H1 (cell line): ENCODE data around the gene SCRG1. TPM values are rescaled to one million over a fixed set of nuclear protein-coding genes. Genes with fewer than 3 reads are reported as not detected.

Source experiments
- ASH2L ChIP-seq: fragments of 200-600, 300-600 bp; sonication (generic); IDR thresholded peaks from one replicate; pipeline ENCODE4 v1.7.1; 2017; ENCODE audit warnings: low read length
- CEBPB ChIP-seq: IDR thresholded peaks from 2 replicates; pipeline ENCODE4 v1.6.1; 2012; ENCODE audit warnings: low read depth, low read length
- GTF2F1 ChIP-seq: IDR thresholded peaks from 2 replicates; pipeline ENCODE4 v1.6.1; 2012; ENCODE audit warnings: low read depth, low read length, improper control_type of control experiment, borderline replicate concordance
- JUN ChIP-seq: IDR thresholded peaks from 2 replicates; pipeline ENCODE4 v1.6.1; 2011; ENCODE audit warnings: low read depth, mild to moderate bottlenecking, improper control_type of control experiment, low read length
- MAFK ChIP-seq: IDR thresholded peaks from 2 replicates; pipeline ENCODE4 v1.6.1; 2012; ENCODE audit warnings: low read depth, mild to moderate bottlenecking, improper control_type of control experiment, low read length
- NANOG ChIP-seq: IDR thresholded peaks from 2 replicates; pipeline ENCODE4 v1.6.1; 2011; ENCODE audit warnings: low read length, low read depth, mild to moderate bottlenecking, inconsistent platforms; ENCODE audit not compliant: insufficient read depth, poor library complexity, severe bottlenecking
- SUZ12 ChIP-seq: fragments of 200-600 bp; sonication (generic); IDR thresholded peaks from 2 replicates; pipeline ENCODE4 v1.6.1; 2012; ENCODE audit warnings: mild to moderate bottlenecking, inconsistent platforms, low read length, moderate library complexity, mixed read lengths
- ZNF274 ChIP-seq: IDR thresholded peaks from 2 replicates; pipeline ENCODE4 v1.7.0; 2012; ENCODE audit warnings: low read length, borderline replicate concordance; ENCODE audit errors: extremely low read depth
- polyA plus RNA-seq, 7 experiments: library from polyadenylated mRNA; depleted of rRNA in 3 of 7; stranded (reverse) in 5 of 7; unstranded in 2 of 7; fragments of >200 nt in 5 of 7; fragments of 200-250 nt in 2 of 7; gene quantifications; 1 replicate in 5 of 7; 2 replicates in 1 of 7; 4 replicates in 1 of 7; pipeline versions ENCODE4 v1.2.1 to v1.2.3, GENCODE V29; 2011 to 2013; ENCODE audit warnings: missing spikeins in 2 of 7, mixed read lengths in 2 of 7
- total RNA-seq: library from RNA; stranded (reverse); fragmentation: NEBNext Ultra II Directional; extraction: Animal tissue kit (Norgen Biotek cat#: 25700); gene quantifications from 2 replicates; pipeline ENCODE4 v1.2.1, GENCODE V29; 2021

The SCRG1 gene
- total and polyA plus RNA-seq, 2 of the 8 experiments (the other 6 are each of a cell fraction or from before 2014, with no cell fraction given): not detected

- TF ChIP-seq MAFK: no peak
- no peak for TF ChIP-seq NANOG
- no peak for TF ChIP-seq ZNF274
- TF ChIP-seq CEBPB: no peak
- no peak for TF ChIP-seq JUN
- no peak for TF ChIP-seq SUZ12
- no peak for TF ChIP-seq GTF2F1
- no peak for TF ChIP-seq ASH2L
- TF ChIP-seq, all 59 proteins: peak for 0
These were observed 26.2 kb upstream of the SCRG1 start (continued) for GRCh38 chr4:173424899-173425805.
